MG63 (cell line): Measurements from ENCODE around the gene SRPX2. TPM values are rescaled to one million over a fixed set of nuclear protein-coding genes. Genes with fewer than 3 reads are reported as not detected.

Source experiments
- DNase-seq: peaks from one replicate; pipeline ENCODE4 v3.0.0-alpha.2; 2020
- H3K27me3 ChIP-seq: fragments of 250-450 bp; sonication (Bioruptor Pico); 2 replicates; pipeline ENCODE4 v1.5.1; 2020; ENCODE audit warnings: mild to moderate bottlenecking, moderate library complexity
- H3K36me3 ChIP-seq: fragments of 250-450 bp; sonication (Bioruptor Pico); 2 replicates; pipeline ENCODE4 v1.5.1; 2020; ENCODE audit warnings: mild to moderate bottlenecking, moderate library complexity
- H3K4me3 ChIP-seq: fragments of 250-450 bp; sonication (Bioruptor Pico); 2 replicates; pipeline ENCODE4 v1.5.1; 2020; ENCODE audit warnings: mild to moderate bottlenecking, moderate library complexity
- H3K9me3 ChIP-seq: fragments of 250-450 bp; sonication (Bioruptor Pico); 2 replicates; pipeline ENCODE4 v1.5.1; 2020; ENCODE audit warnings: mild to moderate bottlenecking, moderate library complexity
- total RNA-seq: library from RNA; depleted of rRNA; stranded (reverse); fragments of >200 nt; shearing (Covaris generic); gene quantifications from 2 replicates; pipeline ENCODE4 v1.2.3, GENCODE V29; 2014; ENCODE audit warnings: low replicate concordance

SRPX2 gene
- total RNA-seq, 1 experiment from 2014 or later: 12.0 TPM

DNA sequence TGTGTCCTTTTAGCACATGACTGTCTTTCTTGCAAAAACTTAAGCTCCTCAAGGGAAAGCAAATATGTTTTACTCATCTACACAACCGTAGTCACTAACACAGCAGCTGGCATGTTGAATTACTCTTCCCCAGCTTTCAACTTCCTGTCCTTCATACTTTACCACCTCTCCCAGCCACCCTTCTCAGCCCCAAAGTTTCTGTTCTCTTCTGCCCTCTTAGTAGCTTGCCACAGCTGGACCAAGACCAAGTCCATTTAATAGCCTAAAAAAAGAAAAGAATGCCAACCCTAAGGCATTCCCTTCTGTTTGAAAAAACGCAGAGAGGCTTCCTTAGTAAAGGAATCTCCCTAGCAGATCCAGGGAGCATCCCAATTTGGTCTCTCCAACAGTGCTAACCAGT lies 36.8 kb downstream of the SRPX2 start:
- no peaks in the 10 kb centered on the region for H3K27me3 ChIP-seq
- no peaks in the 10 kb centered on the region for H3K36me3 ChIP-seq
- H3K9me3 ChIP-seq: no peaks in the 10 kb centered on the region
- no peak overlapping the region for H3K4me3 ChIP-seq
- no peak for DNase-seq

GRCh38 chrX:100681599-100681998 lies 37.6 kb downstream of the SRPX2 start:
- H3K27me3 ChIP-seq: no peaks in the 10 kb centered on the region
- H3K4me3 ChIP-seq: no peak overlapping the region
- H3K36me3 ChIP-seq: no peaks in the 10 kb centered on the region
- no peak for DNase-seq
- no peaks in the 10 kb centered on the region for H3K9me3 ChIP-seq

DNA sequence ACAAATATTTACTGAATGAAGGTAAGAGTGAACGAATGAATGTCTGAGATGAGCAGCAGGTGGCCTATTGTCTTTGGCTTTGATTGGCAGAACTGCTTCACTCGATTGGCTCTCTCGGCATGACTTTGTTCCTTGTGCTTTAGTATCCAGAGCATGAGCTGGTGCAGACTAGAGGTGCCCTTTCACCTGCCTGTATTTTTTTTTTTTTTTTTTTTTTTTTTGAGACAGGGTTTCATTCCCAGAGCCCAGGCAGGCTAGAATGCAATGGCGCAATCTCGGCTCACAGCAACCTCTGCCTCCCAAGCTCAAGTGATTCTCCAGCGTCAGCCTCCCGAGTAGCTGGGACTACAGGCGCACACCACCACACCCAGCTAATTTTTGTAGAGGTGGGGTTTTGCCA lies 38.9 kb downstream of the SRPX2 start:
- no peaks in the 10 kb centered on the region for H3K9me3 ChIP-seq
- no peak overlapping the region for H3K4me3 ChIP-seq
- H3K36me3 ChIP-seq: no peaks in the 10 kb centered on the region
- no peaks in the 10 kb centered on the region for H3K27me3 ChIP-seq
- DNase-seq: no peak

- peak; percentile 31 for DNase-seq
Observed at GRCh38 chrX:100685284-100685996, 41.4 kb downstream of the SRPX2 start.

DNA sequence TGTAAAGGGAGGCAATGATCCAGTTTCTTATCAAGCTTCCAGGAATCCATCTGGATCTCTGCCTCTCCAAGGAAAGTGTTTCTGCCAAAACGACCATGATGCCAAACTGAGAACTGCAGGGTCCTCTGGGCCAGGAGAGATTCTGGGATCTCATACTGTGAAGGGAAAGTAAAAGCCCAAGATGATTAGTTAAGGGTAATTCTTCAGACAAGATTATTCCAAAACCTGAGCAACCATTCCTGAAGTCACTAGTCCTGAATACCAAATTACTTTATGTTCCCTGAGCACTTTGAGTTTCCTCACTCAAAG lies 42.0 kb downstream of the SRPX2 start:
- no peak for DNase-seq
- no peaks in the 10 kb centered on the region for H3K9me3 ChIP-seq
- no peaks in the 10 kb centered on the region for H3K36me3 ChIP-seq
- H3K27me3 ChIP-seq: no peaks in the 10 kb centered on the region
- no peak overlapping the region for H3K4me3 ChIP-seq

More at GRCh38 chrX:100685284-100685996, 41.4 kb downstream of the SRPX2 start:
- Histone ChIP-seq H3K4me3 (no peak overlapping the region), H3K36me3 (no peaks in the 10 kb centered on the region), H3K27me3 (no peaks in the 10 kb centered on the region), H3K9me3 (no peaks in the 10 kb centered on the region)

DNA sequence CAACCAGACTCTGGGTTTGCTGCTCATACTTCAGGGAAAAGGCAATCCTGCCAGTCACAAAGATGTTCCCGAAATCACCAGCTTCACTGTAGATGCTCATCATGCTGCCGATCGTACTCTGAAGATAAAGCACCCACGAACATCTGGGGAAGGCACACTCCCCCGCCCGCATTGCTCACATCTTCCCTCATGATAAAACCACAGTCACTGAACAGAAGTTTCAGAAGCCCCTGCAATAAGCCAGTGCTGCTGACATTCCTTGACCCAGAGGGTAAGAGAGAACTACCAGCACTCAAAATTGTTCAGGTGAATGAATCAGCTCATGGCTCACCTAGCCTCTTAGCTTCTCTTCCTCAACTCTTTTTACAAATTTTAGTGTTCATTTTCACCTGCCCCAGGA lies 43.1 kb downstream of the SRPX2 start:
- Histone ChIP-seq H3K4me3 (no peak overlapping the region), H3K9me3 (no peaks in the 10 kb centered on the region), H3K27me3 (no peaks in the 10 kb centered on the region), H3K36me3 (no peaks in the 10 kb centered on the region)
- DNase-seq: no peak

- no peaks in the 10 kb centered on the region for H3K27me3 ChIP-seq
- no peaks in the 10 kb centered on the region for H3K9me3 ChIP-seq
- H3K4me3 ChIP-seq: no peak overlapping the region
- H3K36me3 ChIP-seq: no peaks in the 10 kb centered on the region
- no peak for DNase-seq
Observed at GRCh38 chrX:100687546-100687945, 43.5 kb downstream of the SRPX2 start.

GRCh38 chrX:100695302-100695701 lies 51.3 kb downstream of the SRPX2 start:
- Histone ChIP-seq H3K4me3 (no peak overlapping the region), H3K36me3 (no peaks in the 10 kb centered on the region), H3K27me3 (no peaks in the 10 kb centered on the region), H3K9me3 (no peaks in the 10 kb centered on the region)
- DNase-seq: no peak

- no peaks in the 10 kb centered on the region for H3K9me3 ChIP-seq
- DNase-seq: no peak
- H3K4me3 ChIP-seq: no peak overlapping the region
- no peaks in the 10 kb centered on the region for H3K27me3 ChIP-seq
- H3K36me3 ChIP-seq: no peaks in the 10 kb centered on the region
Observed at GRCh38 chrX:100695991-100696390, 52.0 kb downstream of the SRPX2 start.

GRCh38 chrX:100696699-100697351 lies 52.8 kb downstream of the SRPX2 start:
- no peaks in the 10 kb centered on the region for H3K9me3 ChIP-seq
- H3K27me3 ChIP-seq: no peaks in the 10 kb centered on the region
- DNase-seq: no peak
- H3K36me3 ChIP-seq: no peaks in the 10 kb centered on the region
- H3K4me3 ChIP-seq: no peak overlapping the region

- no peaks in the 10 kb centered on the region for H3K36me3 ChIP-seq
- H3K4me3 ChIP-seq: no peak overlapping the region
- no peaks in the 10 kb centered on the region for H3K9me3 ChIP-seq
- no peak for DNase-seq
- H3K27me3 ChIP-seq: no peaks in the 10 kb centered on the region
Observed at GRCh38 chrX:100698551-100698950, 54.6 kb downstream of the SRPX2 start.

DNA sequence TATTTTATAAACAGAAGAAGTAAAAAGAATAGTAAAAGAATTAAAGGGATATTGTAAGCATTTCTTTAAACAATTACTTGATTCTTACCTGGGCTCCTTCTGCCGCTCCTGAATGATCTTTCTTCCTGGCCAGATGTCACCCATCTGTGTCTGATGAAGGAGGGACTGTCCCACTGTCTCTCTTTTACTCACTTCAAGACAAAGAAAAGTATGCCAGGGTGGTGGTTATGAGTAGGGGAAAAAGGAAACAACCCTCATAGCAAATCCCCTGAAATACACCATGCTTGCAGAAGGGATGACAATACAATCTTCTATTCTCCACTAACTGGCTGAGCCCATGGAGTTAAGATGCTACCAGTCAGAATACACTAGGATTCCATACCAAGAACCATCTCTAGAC lies 56.8 kb downstream of the SRPX2 start:
- H3K9me3 ChIP-seq: no peaks in the 10 kb centered on the region
- H3K36me3 ChIP-seq: no peaks in the 10 kb centered on the region
- no peak for DNase-seq
- no peaks in the 10 kb centered on the region for H3K27me3 ChIP-seq
- H3K4me3 ChIP-seq: no peak overlapping the region

GRCh38 chrX:100704581-100705203 lies 60.7 kb downstream of the SRPX2 start:
- Histone ChIP-seq H3K9me3 (no peaks in the 10 kb centered on the region), H3K36me3 (no peaks in the 10 kb centered on the region), H3K27me3 (no peaks in the 10 kb centered on the region), H3K4me3 (no peak overlapping the region)
- DNase-seq: no peak

- DNase-seq: no peak
- H3K4me3 ChIP-seq: no peak overlapping the region
- H3K9me3 ChIP-seq: no peaks in the 10 kb centered on the region
- no peaks in the 10 kb centered on the region for H3K27me3 ChIP-seq
- H3K36me3 ChIP-seq: no peaks in the 10 kb centered on the region
Observed at GRCh38 chrX:100710816-100711215, 66.8 kb downstream of the SRPX2 start.

DNA sequence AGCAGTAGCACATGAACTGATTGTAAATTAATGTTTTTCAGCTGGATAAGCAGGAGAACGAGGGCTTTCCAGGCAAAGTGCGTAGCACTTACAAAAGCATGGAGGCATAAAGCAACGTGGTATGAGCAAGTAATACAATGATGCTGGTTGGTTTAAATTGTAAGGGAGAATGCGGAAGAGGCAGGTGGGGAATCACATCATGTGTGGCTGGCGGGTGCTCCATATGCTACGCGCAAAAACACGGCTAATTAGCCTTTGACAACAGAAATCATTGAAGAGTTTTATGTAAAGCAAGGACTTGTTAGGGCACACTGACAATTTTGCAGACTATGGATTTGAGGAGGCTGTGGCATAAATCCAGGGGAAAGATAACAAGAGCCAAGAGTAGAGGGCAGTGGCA lies 73.4 kb downstream of the SRPX2 start:
- no peaks in the 10 kb centered on the region for H3K27me3 ChIP-seq
- DNase-seq: no peak
- H3K36me3 ChIP-seq: no peaks in the 10 kb centered on the region
- H3K9me3 ChIP-seq: no peaks in the 10 kb centered on the region
- no peak overlapping the region for H3K4me3 ChIP-seq

DNA sequence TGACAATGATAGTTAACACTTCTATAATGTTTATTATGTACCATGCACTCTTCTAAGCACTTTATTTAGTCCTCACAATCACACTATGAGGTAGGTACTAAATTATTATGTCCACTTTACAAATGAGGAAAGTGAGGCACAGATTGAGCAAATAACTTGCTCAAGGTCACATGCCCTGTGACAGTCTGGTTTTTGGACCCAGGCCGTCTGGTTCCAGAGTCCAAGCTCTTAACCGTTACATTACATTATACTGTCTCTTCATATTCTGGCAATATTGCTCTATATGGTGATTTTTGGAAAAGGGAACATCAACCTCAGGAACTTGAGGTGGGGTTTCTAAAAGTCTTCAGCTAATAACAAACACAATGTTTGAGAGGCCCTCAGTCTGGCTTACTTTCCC lies 75.1 kb downstream of the SRPX2 start:
- Histone ChIP-seq H3K4me3 (no peak overlapping the region), H3K9me3 (no peaks in the 10 kb centered on the region), H3K27me3 (no peaks in the 10 kb centered on the region), H3K36me3 (no peaks in the 10 kb centered on the region)
- no peak for DNase-seq

- H3K4me3 ChIP-seq: no peak overlapping the region
- no peaks in the 10 kb centered on the region for H3K9me3 ChIP-seq
- H3K27me3 ChIP-seq: no peaks in the 10 kb centered on the region
- H3K36me3 ChIP-seq: no peaks in the 10 kb centered on the region
- DNase-seq: no peak
Observed at GRCh38 chrX:100720301-100720700, 76.3 kb downstream of the SRPX2 start.

DNA sequence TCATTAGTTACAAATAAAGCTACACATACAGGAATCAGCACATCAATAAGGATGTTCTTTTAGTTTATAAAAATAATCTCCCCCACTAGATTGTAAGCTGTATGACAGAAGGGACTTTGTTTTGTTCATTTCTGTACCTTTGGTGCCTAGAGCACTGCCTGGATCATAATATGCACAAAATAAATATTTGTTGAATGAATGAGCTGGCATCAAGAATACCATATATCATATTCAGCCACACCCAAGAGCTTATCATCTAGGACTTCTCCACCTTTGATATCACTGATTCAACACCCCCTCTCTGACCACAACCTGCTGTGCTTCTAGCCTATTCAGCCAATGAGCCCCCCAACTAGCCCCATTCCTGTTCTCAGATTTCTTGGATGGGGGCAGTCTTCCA lies 77.3 kb downstream of the SRPX2 start:
- Histone ChIP-seq H3K9me3 (no peaks in the 10 kb centered on the region), H3K4me3 (no peak overlapping the region), H3K36me3 (no peaks in the 10 kb centered on the region), H3K27me3 (no peaks in the 10 kb centered on the region)
- DNase-seq: no peak
